SK-N-SH treated with all-trans-retinoic acid at 6 μM for 48 hours (cell line): ENCODE results near the gene GPC3.

Source experiments
- ATAC-seq: fragments of 200-7000 bp; cut with Tn5 transposase; 3 replicates; pipeline ENCODE4 v1.9.1; 2020; ENCODE audit warnings: mild to moderate bottlenecking, moderate library complexity
- ARNTL ChIP-seq: fragments of 450-650 bp; formaldehyde crosslinking; IDR thresholded peaks from 2 replicates; pipeline ENCODE4 v1.5.0; 2020; ENCODE audit warnings: low read depth, mild to moderate bottlenecking, moderate library complexity, borderline replicate concordance
- BACH2 ChIP-seq: fragments of 250-450 bp; sonication (Bioruptor Pico); IDR thresholded peaks from 2 replicates; pipeline ENCODE4 v1.9.0; 2021; ENCODE audit warnings: mild to moderate bottlenecking, borderline replicate concordance
- GLIS3 ChIP-seq: fragments of 250-450 bp; sonication (Bioruptor Pico); IDR thresholded peaks from 2 replicates; pipeline ENCODE4 v1.5.0; 2020; ENCODE audit warnings: mild to moderate bottlenecking, moderate library complexity
- OSR1 ChIP-seq: fragments of 250-450 bp; sonication (Bioruptor Pico); IDR thresholded peaks from 2 replicates; pipeline ENCODE4 v1.8.0; 2022; ENCODE audit warnings: moderate library complexity, mild to moderate bottlenecking, inconsistent platforms
- PPARA ChIP-seq: fragments of 250-450 bp; sonication (Bioruptor Pico); IDR thresholded peaks from 2 replicates; pipeline ENCODE4 v1.5.0; 2020; ENCODE audit warnings: mild to moderate bottlenecking, borderline replicate concordance
- RARB ChIP-seq: fragments of 250-450 bp; sonication (Bioruptor Pico); IDR thresholded peaks from 2 replicates; pipeline ENCODE4 v1.8.0; 2021; ENCODE audit warnings: mild to moderate bottlenecking, moderate library complexity
- SNAI2 ChIP-seq: fragments of 250-450 bp; sonication (Bioruptor Pico); IDR thresholded peaks from 2 replicates; pipeline ENCODE4 v1.5.0; 2020; ENCODE audit warnings: mild to moderate bottlenecking, moderate library complexity
- TCF4 ChIP-seq: fragments of 250-450 bp; sonication (Bioruptor Pico); IDR thresholded peaks from 2 replicates; pipeline ENCODE4 v1.8.0; 2021; ENCODE audit warnings: mild to moderate bottlenecking, moderate library complexity, borderline replicate concordance
- TOX ChIP-seq: fragments of 250-450 bp; sonication (Bioruptor Pico); IDR thresholded peaks from 2 replicates; pipeline ENCODE4 v1.8.0; 2021; ENCODE audit warnings: mild to moderate bottlenecking, moderate library complexity, borderline replicate concordance
- ZFP3 ChIP-seq: fragments of 250-450 bp; sonication (Bioruptor Pico); IDR thresholded peaks from 2 replicates; pipeline ENCODE4 v1.5.0; 2020; ENCODE audit warnings: mild to moderate bottlenecking, moderate library complexity
- ZFP30 ChIP-seq: fragments of 450-650 bp; formaldehyde crosslinking; IDR thresholded peaks from 2 replicates; pipeline ENCODE4 v1.5.0; 2022; ENCODE audit warnings: mild to moderate bottlenecking, moderate library complexity
- ZNF565 ChIP-seq: fragments of 450-650 bp; formaldehyde crosslinking; conservative IDR thresholded peaks from 2 replicates; pipeline ENCODE4 v1.5.0; 2020; ENCODE audit warnings: low read depth, mild to moderate bottlenecking, moderate library complexity
- ZNF70 ChIP-seq: fragments of 450-650 bp; formaldehyde crosslinking; IDR thresholded peaks from 2 replicates; pipeline ENCODE4 v1.5.0; 2020; ENCODE audit warnings: mild to moderate bottlenecking, moderate library complexity
- ZNF8 ChIP-seq: fragments of 450-650 bp; formaldehyde crosslinking; IDR thresholded peaks from 2 replicates; pipeline ENCODE4 v1.5.0; 2020; ENCODE audit warnings: mild to moderate bottlenecking, moderate library complexity
- TF ChIP-seq, protein P1 (sequence below): fragments of 250-450 bp; sonication (Bioruptor Pico); IDR thresholded peaks from 2 replicates; pipeline ENCODE4 v1.5.1; 2021; ENCODE audit warnings: mild to moderate bottlenecking, moderate library complexity
- TF ChIP-seq, protein P2 (sequence below): fragments of 250-450 bp; sonication (Bioruptor Pico); IDR thresholded peaks from 2 replicates; pipeline ENCODE4 v1.5.1; 2020; ENCODE audit warnings: low read depth, mild to moderate bottlenecking, moderate library complexity
- TF ChIP-seq, protein P3 (sequence below): fragments of 250-450 bp; sonication (Bioruptor Pico); IDR thresholded peaks from 2 replicates; pipeline ENCODE4 v1.5.0; 2020; ENCODE audit warnings: mild to moderate bottlenecking, moderate library complexity
- TF ChIP-seq, protein P4 (sequence below): fragments of 250-450 bp; sonication (Bioruptor Pico); IDR thresholded peaks from 2 replicates; pipeline ENCODE4 v1.8.0; 2021; ENCODE audit warnings: low read depth, mild to moderate bottlenecking, moderate library complexity, borderline replicate concordance

The GPC3 gene

GRCh38 chrX:133579631-133580030 is 405.8 kb downstream of the GPC3 start:
- ATAC-seq = no peak
- TF ChIP-seq SNAI2 (CRISPR knock-in tag) (no peak), ZFP30 (CRISPR knock-in tag) (no peak), TCF4 (CRISPR knock-in tag) (no peak), ZNF70 (CRISPR knock-in tag) (no peak), ZNF565 (CRISPR knock-in tag) (no peak)
- TF ChIP-seq, protein P1, sequence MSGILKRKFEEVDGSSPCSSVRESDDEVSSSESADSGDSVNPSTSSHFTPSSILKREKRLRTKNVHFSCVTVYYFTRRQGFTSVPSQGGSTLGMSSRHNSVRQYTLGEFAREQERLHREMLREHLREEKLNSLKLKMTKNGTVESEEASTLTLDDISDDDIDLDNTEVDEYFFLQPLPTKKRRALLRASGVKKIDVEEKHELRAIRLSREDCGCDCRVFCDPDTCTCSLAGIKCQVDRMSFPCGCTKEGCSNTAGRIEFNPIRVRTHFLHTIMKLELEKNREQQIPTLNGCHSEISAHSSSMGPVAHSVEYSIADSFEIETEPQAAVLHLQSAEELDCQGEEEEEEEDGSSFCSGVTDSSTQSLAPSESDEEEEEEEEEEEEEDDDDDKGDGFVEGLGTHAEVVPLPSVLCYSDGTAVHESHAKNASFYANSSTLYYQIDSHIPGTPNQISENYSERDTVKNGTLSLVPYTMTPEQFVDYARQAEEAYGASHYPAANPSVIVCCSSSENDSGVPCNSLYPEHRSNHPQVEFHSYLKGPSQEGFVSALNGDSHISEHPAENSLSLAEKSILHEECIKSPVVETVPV (CRISPR knock-in tag) = no peak
- TF ChIP-seq, protein P2, sequence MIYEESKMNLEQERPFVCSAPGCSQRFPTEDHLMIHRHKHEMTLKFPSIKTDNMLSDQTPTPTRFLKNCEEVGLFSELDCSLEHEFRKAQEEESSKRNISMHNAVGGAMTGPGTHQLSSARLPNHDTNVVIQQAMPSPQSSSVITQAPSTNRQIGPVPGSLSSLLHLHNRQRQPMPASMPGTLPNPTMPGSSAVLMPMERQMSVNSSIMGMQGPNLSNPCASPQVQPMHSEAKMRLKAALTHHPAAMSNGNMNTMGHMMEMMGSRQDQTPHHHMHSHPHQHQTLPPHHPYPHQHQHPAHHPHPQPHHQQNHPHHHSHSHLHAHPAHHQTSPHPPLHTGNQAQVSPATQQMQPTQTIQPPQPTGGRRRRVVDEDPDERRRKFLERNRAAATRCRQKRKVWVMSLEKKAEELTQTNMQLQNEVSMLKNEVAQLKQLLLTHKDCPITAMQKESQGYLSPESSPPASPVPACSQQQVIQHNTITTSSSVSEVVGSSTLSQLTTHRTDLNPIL = no peak
- TF ChIP-seq, protein P3, sequence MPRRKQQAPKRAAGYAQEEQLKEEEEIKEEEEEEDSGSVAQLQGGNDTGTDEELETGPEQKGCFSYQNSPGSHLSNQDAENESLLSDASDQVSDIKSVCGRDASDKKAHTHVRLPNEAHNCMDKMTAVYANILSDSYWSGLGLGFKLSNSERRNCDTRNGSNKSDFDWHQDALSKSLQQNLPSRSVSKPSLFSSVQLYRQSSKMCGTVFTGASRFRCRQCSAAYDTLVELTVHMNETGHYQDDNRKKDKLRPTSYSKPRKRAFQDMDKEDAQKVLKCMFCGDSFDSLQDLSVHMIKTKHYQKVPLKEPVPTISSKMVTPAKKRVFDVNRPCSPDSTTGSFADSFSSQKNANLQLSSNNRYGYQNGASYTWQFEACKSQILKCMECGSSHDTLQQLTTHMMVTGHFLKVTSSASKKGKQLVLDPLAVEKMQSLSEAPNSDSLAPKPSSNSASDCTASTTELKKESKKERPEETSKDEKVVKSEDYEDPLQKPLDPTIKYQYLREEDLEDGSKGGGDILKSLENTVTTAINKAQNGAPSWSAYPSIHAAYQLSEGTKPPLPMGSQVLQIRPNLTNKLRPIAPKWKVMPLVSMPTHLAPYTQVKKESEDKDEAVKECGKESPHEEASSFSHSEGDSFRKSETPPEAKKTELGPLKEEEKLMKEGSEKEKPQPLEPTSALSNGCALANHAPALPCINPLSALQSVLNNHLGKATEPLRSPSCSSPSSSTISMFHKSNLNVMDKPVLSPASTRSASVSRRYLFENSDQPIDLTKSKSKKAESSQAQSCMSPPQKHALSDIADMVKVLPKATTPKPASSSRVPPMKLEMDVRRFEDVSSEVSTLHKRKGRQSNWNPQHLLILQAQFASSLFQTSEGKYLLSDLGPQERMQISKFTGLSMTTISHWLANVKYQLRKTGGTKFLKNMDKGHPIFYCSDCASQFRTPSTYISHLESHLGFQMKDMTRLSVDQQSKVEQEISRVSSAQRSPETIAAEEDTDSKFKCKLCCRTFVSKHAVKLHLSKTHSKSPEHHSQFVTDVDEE (CRISPR knock-in tag) = no peak

DNA sequence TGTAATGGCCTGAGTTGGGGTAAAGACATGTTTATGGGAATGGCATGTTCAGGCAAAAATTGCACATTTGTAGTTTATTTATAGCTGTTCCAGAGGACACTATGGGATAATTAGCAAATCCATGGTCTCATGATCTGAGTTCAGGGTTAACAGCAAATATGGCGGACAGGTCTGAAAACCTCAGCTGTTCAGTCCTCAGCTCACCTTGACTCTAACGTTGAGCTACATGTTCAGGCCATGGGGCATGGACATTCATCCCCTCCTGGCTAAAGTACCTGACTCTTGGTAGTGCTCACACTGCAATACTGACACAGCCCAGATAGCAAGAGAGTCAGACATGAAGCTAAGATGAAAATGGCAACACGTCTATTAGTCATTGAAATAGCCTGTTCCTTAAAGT is 408.5 kb downstream of the GPC3 start:
- no peak for ATAC-seq
- TF ChIP-seq ARNTL (CRISPR knock-in tag) = no peak
- TF ChIP-seq ZNF8 (CRISPR knock-in tag) = no peak
- no peak for TF ChIP-seq RARB (CRISPR knock-in tag)
- TF ChIP-seq, protein P3 (CRISPR knock-in tag) = no peak

GRCh38 chrX:133575501-133576136 is 409.8 kb downstream of the GPC3 start:
- no peak for ATAC-seq
- TF ChIP-seq, protein P2 = no peak
- TF ChIP-seq PPARA (CRISPR knock-in tag) = no peak
- TF ChIP-seq TCF4 (CRISPR knock-in tag) = no peak
- TF ChIP-seq BACH2 (CRISPR knock-in tag) = no peak

DNA sequence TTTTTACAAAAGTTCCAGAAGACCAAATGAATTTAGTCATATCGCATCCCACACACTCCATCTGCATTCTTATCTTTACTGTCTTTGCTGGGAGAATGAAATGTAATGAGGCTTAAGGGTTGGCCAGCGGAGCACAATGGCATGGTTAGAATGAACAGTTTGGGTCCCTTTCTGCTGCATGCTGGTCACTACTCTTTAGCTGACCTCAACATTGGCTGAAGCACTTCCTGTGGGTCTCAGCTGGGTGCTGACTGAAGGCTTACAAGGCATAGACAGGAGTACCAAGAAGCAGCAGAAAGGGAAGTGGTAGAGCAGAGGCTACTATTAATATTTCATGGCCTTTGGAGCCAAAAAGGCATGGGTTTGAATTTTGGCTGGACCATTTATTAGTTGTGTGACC is 410.7 kb downstream of the GPC3 start:
- no peak for ATAC-seq
- no peak for TF ChIP-seq ZNF70 (CRISPR knock-in tag)
- TF ChIP-seq, protein P3 (CRISPR knock-in tag) = no peak
- TF ChIP-seq, protein P1 (CRISPR knock-in tag) = no peak
- TF ChIP-seq, protein P4, sequence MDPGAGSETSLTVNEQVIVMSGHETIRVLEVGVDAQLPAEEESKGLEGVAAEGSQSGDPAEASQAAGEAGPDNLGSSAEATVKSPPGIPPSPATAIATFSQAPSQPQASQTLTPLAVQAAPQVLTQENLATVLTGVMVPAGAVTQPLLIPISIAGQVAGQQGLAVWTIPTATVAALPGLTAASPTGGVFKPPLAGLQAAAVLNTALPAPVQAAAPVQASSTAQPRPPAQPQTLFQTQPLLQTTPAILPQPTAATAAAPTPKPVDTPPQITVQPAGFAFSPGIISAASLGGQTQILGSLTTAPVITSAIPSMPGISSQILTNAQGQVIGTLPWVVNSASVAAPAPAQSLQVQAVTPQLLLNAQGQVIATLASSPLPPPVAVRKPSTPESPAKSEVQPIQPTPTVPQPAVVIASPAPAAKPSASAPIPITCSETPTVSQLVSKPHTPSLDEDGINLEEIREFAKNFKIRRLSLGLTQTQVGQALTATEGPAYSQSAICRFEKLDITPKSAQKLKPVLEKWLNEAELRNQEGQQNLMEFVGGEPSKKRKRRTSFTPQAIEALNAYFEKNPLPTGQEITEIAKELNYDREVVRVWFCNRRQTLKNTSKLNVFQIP = no peak
- no peak for TF ChIP-seq SNAI2 (CRISPR knock-in tag)
- no peak for TF ChIP-seq TOX (CRISPR knock-in tag)
- TF ChIP-seq PPARA (CRISPR knock-in tag) = no peak
- no peak for TF ChIP-seq ARNTL (CRISPR knock-in tag)
- no peak for TF ChIP-seq GLIS3
- no peak for TF ChIP-seq ZFP3 (CRISPR knock-in tag)
- no peak for TF ChIP-seq OSR1 (CRISPR knock-in tag)
- TF ChIP-seq TCF4 (CRISPR knock-in tag) = no peak
